ENCODE measurements around the gene SAMD11.

SAMD11 gene

DNA sequence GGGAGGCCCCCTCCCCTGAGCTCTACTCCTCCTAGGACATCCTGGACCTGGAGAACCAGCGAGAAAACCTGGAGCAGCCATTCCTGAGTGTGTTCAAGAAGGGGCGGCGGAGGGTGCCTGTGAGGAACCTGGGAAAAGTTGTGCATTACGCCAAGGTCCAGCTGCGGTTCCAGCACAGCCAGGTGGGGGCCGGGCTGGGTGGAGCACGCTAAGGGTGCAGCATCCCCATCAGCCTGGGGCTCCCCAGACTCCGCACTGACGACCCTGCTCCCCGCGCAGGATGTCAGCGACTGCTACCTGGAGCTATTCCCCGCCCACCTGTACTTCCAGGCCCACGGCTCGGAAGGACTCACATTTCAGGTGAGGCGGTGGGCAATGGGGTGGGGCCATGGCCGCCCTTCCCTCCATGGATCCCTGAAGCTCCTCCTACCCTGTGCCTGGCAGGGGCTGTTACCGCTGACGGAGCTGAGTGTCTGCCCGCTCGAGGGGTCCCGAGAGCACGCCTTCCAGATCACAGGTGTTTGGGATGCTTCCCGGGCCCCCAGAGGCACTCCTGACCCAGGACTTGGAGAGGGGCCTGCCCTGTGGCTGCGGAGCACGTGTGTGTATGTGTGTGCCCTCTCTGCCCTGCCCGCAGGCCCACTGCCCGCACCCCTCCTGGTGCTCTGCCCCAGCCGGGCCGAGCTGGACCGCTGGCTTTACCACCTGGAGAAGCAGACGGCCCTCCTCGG lies 46.7 kb downstream of the SAMD11 start:
- TF ChIP-seq, protein P1, sequence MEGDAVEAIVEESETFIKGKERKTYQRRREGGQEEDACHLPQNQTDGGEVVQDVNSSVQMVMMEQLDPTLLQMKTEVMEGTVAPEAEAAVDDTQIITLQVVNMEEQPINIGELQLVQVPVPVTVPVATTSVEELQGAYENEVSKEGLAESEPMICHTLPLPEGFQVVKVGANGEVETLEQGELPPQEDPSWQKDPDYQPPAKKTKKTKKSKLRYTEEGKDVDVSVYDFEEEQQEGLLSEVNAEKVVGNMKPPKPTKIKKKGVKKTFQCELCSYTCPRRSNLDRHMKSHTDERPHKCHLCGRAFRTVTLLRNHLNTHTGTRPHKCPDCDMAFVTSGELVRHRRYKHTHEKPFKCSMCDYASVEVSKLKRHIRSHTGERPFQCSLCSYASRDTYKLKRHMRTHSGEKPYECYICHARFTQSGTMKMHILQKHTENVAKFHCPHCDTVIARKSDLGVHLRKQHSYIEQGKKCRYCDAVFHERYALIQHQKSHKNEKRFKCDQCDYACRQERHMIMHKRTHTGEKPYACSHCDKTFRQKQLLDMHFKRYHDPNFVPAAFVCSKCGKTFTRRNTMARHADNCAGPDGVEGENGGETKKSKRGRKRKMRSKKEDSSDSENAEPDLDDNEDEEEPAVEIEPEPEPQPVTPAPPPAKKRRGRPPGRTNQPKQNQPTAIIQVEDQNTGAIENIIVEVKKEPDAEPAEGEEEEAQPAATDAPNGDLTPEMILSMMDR (conservative IDR thresholded peaks at IDR 0.05), result no peak
- TF ChIP-seq ZFX (IDR thresholded peaks at IDR 0.05), result no peak
- no peak overlapping the region for H3K27ac ChIP-seq

DNA sequence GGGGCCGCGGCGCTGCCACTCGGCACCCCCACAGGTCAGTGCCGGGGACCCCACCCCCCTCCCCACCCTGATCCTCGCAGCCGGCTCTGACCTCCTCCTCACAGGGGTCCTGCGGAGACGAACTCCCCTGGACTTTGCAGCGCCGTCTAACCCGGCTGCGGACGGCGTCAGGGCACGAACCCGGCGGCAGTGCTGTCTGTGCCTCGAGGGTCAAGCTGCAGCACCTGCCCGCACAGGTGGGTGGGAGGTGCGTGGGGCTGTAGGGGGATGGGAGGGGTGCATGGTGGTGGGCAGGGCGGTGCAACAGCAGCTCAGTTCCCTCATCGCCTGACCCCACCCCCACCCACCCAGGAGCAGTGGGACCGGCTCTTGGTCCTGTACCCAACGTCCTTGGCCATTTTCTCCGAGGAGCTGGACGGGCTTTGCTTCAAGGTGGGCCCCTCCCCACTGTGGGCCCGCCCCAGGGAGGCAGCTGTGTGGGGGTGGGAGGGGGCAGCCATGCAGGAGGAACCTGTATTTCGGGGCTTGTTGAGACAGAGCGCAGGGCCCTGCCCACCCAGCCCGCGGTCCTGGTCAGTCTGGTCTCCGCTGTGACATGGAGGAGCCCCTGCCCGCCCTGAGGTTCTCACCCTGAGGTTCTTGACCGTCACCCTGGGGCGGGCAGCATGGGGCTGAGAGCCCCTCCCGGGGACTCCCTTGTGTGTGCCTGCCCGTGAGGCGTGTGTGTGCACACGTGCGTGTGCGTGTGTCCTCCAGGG lies 47.4 kb downstream of the SAMD11 start:
- TF ChIP-seq, protein P1 (conservative IDR thresholded peaks at IDR 0.05), result no peak
- TF ChIP-seq ZFX (IDR thresholded peaks at IDR 0.05), result no peak
- H3K27ac ChIP-seq, result no peak overlapping the region

- H3K27ac ChIP-seq, result no peak overlapping the region
- TF ChIP-seq, protein P1 (conservative IDR thresholded peaks at IDR 0.05), result no peak
- no peak for TF ChIP-seq ZFX (IDR thresholded peaks at IDR 0.05)
Measured at GRCh38 chr1:971751-972506, 48.2 kb downstream of the SAMD11 start.

- TF ChIP-seq ZFX (IDR thresholded peaks at IDR 0.05), result no peak
- TF ChIP-seq, protein P1 (conservative IDR thresholded peaks at IDR 0.05), result no peak
Measured at GRCh38 chr1:972726-973458, 49.2 kb downstream of the SAMD11 start.

DNA sequence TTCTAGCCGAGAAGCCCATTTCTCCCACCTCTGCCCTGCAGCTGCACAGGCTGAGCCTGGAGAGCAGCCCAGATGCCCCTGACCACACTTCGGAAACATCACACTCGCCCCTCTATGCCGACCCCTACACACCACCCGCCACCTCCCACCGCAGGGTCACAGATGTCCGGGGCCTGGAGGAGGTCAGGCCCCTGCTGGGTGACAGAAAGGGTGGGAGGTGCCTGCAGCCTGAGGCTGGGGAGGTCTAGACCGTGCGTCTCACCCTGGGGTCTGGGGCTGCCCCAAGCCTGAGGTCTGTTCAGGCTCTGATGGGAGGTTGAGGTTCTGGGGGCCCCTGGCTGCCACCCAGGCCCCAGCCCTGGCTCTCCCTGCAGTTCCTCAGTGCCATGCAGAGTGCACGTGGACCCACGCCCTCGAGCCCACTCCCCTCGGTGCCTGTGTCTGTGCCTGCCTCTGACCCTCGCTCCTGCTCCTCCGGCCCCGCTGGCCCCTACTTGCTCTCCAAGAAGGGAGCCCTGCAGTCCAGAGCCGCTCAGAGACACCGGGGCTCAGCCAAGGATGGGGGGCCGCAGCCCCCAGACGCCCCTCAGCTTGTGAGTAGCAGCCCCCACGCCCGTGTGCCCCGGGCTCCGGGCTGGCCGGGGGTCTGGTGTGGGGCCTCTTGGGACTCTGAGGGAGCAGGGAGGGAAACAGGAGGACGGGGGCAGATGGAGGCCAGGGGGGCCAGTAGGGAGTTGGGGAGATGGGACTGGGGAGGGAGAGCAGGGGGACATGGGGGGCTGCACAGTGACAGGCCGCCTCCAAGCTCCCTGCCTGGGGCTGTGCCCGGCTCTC lies 50.0 kb downstream of the SAMD11 start:
- no peak overlapping the region for H3K27ac ChIP-seq

More at GRCh38 chr1:972726-973458, 49.2 kb downstream of the SAMD11 start:
- no peak overlapping the region for H3K27ac ChIP-seq

GRCh38 chr1:974293-974640 lies 50.5 kb downstream of the SAMD11 start:
- no peak for TF ChIP-seq ZFX (IDR thresholded peaks at IDR 0.05)
- TF ChIP-seq, protein P1 (conservative IDR thresholded peaks at IDR 0.05), result no peak
- H3K27ac ChIP-seq, result no peak overlapping the region

More for the DNA sequence above, 50.0 kb downstream of the SAMD11 start:
- TF ChIP-seq ZFX (IDR thresholded peaks at IDR 0.05), result no peak
- TF ChIP-seq, protein P1 (conservative IDR thresholded peaks at IDR 0.05), result no peak

All from C4-2B (cell line).